ENCODE data around the gene TMTC2. TPM values are rescaled to one million over a fixed set of nuclear protein-coding genes. Genes with fewer than 3 reads are reported as not detected.

The TMTC2 gene
- polyA plus RNA-seq, 1 experiment = 1.6 TPM

- no peak for DNase-seq (ENCODE audit: low read depth, low spot score)
- Histone ChIP-seq H3K4me3 (ENCODE audit: low read depth, low read length) (no peak overlapping the region), H3K9me3 (ENCODE audit: control insufficient read depth, insufficient read depth, low read length) (peaks cover 7% of the 10 kb centered on the region; the same call in 1 of the 2 replicates), H3K27me3 (ENCODE audit: control insufficient read depth, insufficient read depth, low read length) (no peaks in the 10 kb centered on the region), H3K27ac (ENCODE audit: low read depth, low read length) (no peak overlapping the region)
- POLR2A ChIA-PET = no interaction called here
- TF ChIP-seq CTCF (IDR thresholded peaks at IDR 0.05; ENCODE audit: low read depth, low read length) = no peak
- CTCF ChIA-PET = no interaction called here
Observed at GRCh38 chr12:82723891-82724290, 37.2 kb downstream of the TMTC2 start.

GRCh38 chr12:82725741-82726140 is 39.0 kb downstream of the TMTC2 start:
- POLR2A ChIA-PET = no interaction called here
- Histone ChIP-seq H3K27me3 (ENCODE audit: control insufficient read depth, insufficient read depth, low read length) (no peaks in the 10 kb centered on the region), H3K27ac (ENCODE audit: low read depth, low read length) (no peak overlapping the region), H3K4me3 (ENCODE audit: low read depth, low read length) (no peak overlapping the region), H3K9me3 (ENCODE audit: control insufficient read depth, insufficient read depth, low read length) (peaks cover 8% of the 10 kb centered on the region; the same call in 1 of the 2 replicates)
- TF ChIP-seq CTCF (IDR thresholded peaks at IDR 0.05; ENCODE audit: low read depth, low read length) = no peak
- CTCF ChIA-PET = no interaction called here
- no peak for DNase-seq (ENCODE audit: low read depth, low spot score)

DNA sequence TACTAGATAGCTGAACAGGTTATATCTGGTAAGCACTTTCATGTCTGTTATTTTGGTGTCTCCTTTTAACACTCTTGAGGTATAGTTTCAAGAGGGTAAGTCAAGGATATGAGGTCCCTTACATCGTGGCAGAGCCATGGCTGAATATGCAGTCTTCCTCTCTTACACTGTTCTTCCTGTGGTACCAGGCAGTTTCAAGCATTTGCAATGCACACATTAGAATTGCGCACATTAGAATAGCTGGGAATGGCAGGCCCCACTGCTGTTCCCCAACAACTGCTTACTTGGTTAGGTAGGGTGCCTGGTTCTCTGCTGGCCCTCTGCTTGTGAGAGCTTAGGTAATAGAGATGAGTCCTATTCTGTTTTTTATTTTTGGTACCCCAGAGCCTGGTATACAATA is 41.2 kb downstream of the TMTC2 start:
- TF ChIP-seq CTCF (IDR thresholded peaks at IDR 0.05; ENCODE audit: low read depth, low read length) = no peak
- Histone ChIP-seq H3K27me3 (ENCODE audit: control insufficient read depth, insufficient read depth, low read length) (no peaks in the 10 kb centered on the region), H3K4me3 (ENCODE audit: low read depth, low read length) (no peak overlapping the region), H3K27ac (ENCODE audit: low read depth, low read length) (no peak overlapping the region), H3K9me3 (ENCODE audit: control insufficient read depth, insufficient read depth, low read length) (peaks cover 8% of the 10 kb centered on the region; the same call in 1 of the 2 replicates)
- no peak for DNase-seq (ENCODE audit: low read depth, low spot score)
- ChIA-PET CTCF (no interaction called here), POLR2A (no interaction called here)

- Histone ChIP-seq H3K4me3 (ENCODE audit: low read depth, low read length) (no peak overlapping the region), H3K27me3 (ENCODE audit: control insufficient read depth, insufficient read depth, low read length) (no peaks in the 10 kb centered on the region), H3K9me3 (ENCODE audit: control insufficient read depth, insufficient read depth, low read length) (peaks cover 8% of the 10 kb centered on the region; the same call in 1 of the 2 replicates), H3K27ac (ENCODE audit: low read depth, low read length) (no peak overlapping the region)
- no peak for TF ChIP-seq CTCF (IDR thresholded peaks at IDR 0.05; ENCODE audit: low read depth, low read length)
- POLR2A ChIA-PET = no interaction called here
- no peak for DNase-seq (ENCODE audit: low read depth, low spot score)
- CTCF ChIA-PET = no interaction called here
Observed at GRCh38 chr12:82728710-82729109, 42.0 kb downstream of the TMTC2 start.

DNA sequence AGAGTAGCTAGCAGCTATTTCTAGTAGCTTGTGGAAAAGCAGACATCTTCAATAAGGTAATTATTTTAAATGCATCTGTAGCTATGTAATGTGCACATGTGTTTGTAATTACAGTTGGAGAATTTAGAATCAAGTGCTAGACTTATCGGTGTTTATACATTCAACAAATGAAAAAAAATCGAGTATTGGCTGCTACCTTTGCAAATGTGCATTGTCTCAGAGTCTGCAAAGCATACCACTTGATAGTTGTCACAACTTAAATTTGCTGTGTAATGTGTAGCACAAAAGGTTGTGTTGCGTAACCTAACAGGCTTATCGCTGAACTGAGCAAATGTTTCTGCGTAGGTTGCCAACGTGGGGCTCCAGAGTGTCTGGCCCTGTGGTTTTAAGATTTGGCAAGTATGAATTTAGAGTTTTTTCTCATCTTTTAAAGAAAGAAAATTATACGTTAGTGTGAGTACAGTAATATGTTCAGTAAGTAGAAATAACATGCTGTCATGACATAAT is 44.3 kb downstream of the TMTC2 start:
- H3K27ac ChIP-seq (ENCODE audit: low read depth, low read length) = no peak overlapping the region
- CTCF ChIA-PET = no interaction called here

More for the DNA sequence above, 44.3 kb downstream of the TMTC2 start:
- H3K9me3 ChIP-seq (ENCODE audit: control insufficient read depth, insufficient read depth, low read length) = peaks cover 8% of the 10 kb centered on the region; the same call in 1 of the 2 replicates
- H3K4me3 ChIP-seq (ENCODE audit: low read depth, low read length) = no peak overlapping the region
- TF ChIP-seq CTCF (IDR thresholded peaks at IDR 0.05; ENCODE audit: low read depth, low read length) = no peak
- no peak for DNase-seq (ENCODE audit: low read depth, low spot score)
- no peaks in the 10 kb centered on the region for H3K27me3 ChIP-seq (ENCODE audit: control insufficient read depth, insufficient read depth, low read length)
- POLR2A ChIA-PET = no interaction called here
